GM12892 (cell line): ENCODE results near the gene MGAT2.

Source experiments
- POLR2A ChIP-seq: IDR thresholded peaks from 2 replicates; pipeline ENCODE4 v1.6.1; 2011; ENCODE audit warnings: low read depth, low read length, control low read depth
- TAF1 ChIP-seq: IDR thresholded peaks from 2 replicates; pipeline ENCODE4 v1.6.1; 2011; ENCODE audit warnings: low read depth, mild to moderate bottlenecking, control low read depth, low read length, borderline replicate concordance

DNA sequence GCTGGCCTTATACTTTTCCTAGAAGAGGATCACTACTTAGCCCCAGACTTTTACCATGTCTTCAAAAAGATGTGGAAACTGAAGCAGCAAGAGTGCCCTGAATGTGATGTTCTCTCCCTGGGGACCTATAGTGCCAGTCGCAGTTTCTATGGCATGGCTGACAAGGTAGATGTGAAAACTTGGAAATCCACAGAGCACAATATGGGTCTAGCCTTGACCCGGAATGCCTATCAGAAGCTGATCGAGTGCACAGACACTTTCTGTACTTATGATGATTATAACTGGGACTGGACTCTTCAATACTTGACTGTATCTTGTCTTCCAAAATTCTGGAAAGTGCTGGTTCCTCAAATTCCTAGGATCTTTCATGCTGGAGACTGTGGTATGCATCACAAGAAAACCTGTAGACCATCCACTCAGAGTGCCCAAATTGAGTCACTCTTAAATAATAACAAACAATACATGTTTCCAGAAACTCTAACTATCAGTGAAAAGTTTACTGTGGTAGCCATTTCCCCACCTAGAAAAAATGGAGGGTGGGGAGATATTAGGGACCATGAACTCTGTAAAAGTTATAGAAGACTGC, 1.5 kb downstream of the MGAT2 start:
- TF ChIP-seq TAF1 (no peak), POLR2A (no peak)
